ENCODE results near the gene ZSWIM1.
"Not testable (repeated sequence)": the region's sequence is repeated elsewhere in the genome, so short reads cannot be mapped to it uniquely, and the experiment has no call there.

Gene ZSWIM1

GRCh38 chr20:45892049-45892825, 11.2 kb downstream of the ZSWIM1 start:
- peaks cover 23% of the 10 kb centered on the region for H3K36me3 ChIP-seq (ENCODE audit: control insufficient read depth, insufficient read depth, low read length, severe bottlenecking)
- H3K27me3 ChIP-seq (replicated peaks; ENCODE audit: control insufficient read depth, insufficient read depth, low read length) = no peaks in the 10 kb centered on the region
- peak; percentile 45 for DNase-seq (ENCODE audit: low read depth)
- peaks cover 20% of the 10 kb centered on the region for H3K4me1 ChIP-seq (ENCODE audit: control insufficient read depth, insufficient read depth, low read length)
- H3K9me3 ChIP-seq (ENCODE audit: control insufficient read depth, low read length) = no peaks in the 10 kb centered on the region
- H3K4me3 ChIP-seq (ENCODE audit: low read length) = peak overlapping the region; percentile 82
- peak overlapping the region; percentile 83 for H3K9ac ChIP-seq (ENCODE audit: low read length)

- no peak for DNase-seq (ENCODE audit: low read depth)
- Histone ChIP-seq H3K4me3 (ENCODE audit: low read length) (no peak overlapping the region), H3K9ac (ENCODE audit: low read length) (peak overlapping the region; percentile 83), H3K36me3 (ENCODE audit: control insufficient read depth, insufficient read depth, low read length, severe bottlenecking) (peaks cover 30% of the 10 kb centered on the region), H3K4me1 (ENCODE audit: control insufficient read depth, insufficient read depth, low read length) (peaks cover 20% of the 10 kb centered on the region), H3K9me3 (ENCODE audit: control insufficient read depth, low read length) (no peaks in the 10 kb centered on the region), H3K27me3 (replicated peaks; ENCODE audit: control insufficient read depth, insufficient read depth, low read length) (no peaks in the 10 kb centered on the region)
These were observed 11.9 kb downstream of the ZSWIM1 start for GRCh38 chr20:45892828-45893500.

- H3K4me3 ChIP-seq (ENCODE audit: low read length) = no peak overlapping the region
- H3K9ac ChIP-seq (ENCODE audit: low read length) = no peak overlapping the region
- peaks cover 20% of the 10 kb centered on the region for H3K4me1 ChIP-seq (ENCODE audit: control insufficient read depth, insufficient read depth, low read length)
- H3K27me3 ChIP-seq (replicated peaks; ENCODE audit: control insufficient read depth, insufficient read depth, low read length) = no peaks in the 10 kb centered on the region
- no peak for DNase-seq (ENCODE audit: low read depth)
- no peaks in the 10 kb centered on the region for H3K9me3 ChIP-seq (ENCODE audit: control insufficient read depth, low read length)
- H3K36me3 ChIP-seq (ENCODE audit: control insufficient read depth, insufficient read depth, low read length, severe bottlenecking) = peaks cover 39% of the 10 kb centered on the region
These were observed 12.8 kb downstream of the ZSWIM1 start for GRCh38 chr20:45893831-45894230.

- Histone ChIP-seq H3K36me3 (ENCODE audit: control insufficient read depth, insufficient read depth, low read length, severe bottlenecking) (peaks cover 48% of the 10 kb centered on the region), H3K9ac (ENCODE audit: low read length) (no peak overlapping the region), H3K9me3 (ENCODE audit: control insufficient read depth, low read length) (no peaks in the 10 kb centered on the region), H3K4me1 (ENCODE audit: control insufficient read depth, insufficient read depth, low read length) (peaks cover 20% of the 10 kb centered on the region), H3K27me3 (replicated peaks; ENCODE audit: control insufficient read depth, insufficient read depth, low read length) (no peaks in the 10 kb centered on the region), H3K4me3 (ENCODE audit: low read length) (no peak overlapping the region)
- no peak for DNase-seq (ENCODE audit: low read depth)
These were observed 13.8 kb downstream of the ZSWIM1 start for GRCh38 chr20:45894797-45895196.

- no peak for DNase-seq (ENCODE audit: low read depth)
- H3K36me3 ChIP-seq (ENCODE audit: control insufficient read depth, insufficient read depth, low read length, severe bottlenecking) = peaks cover 65% of the 10 kb centered on the region
- peaks cover 10% of the 10 kb centered on the region for H3K4me1 ChIP-seq (ENCODE audit: control insufficient read depth, insufficient read depth, low read length)
- no peak overlapping the region for H3K4me3 ChIP-seq (ENCODE audit: low read length)
- H3K9me3 ChIP-seq (ENCODE audit: control insufficient read depth, low read length) = no peaks in the 10 kb centered on the region
- no peak overlapping the region for H3K9ac ChIP-seq (ENCODE audit: low read length)
- H3K27me3 ChIP-seq (replicated peaks; ENCODE audit: control insufficient read depth, insufficient read depth, low read length) = no peaks in the 10 kb centered on the region
These were observed 15.7 kb downstream of the ZSWIM1 start for GRCh38 chr20:45896641-45897161.

- no peaks in the 10 kb centered on the region for H3K9me3 ChIP-seq (ENCODE audit: control insufficient read depth, low read length)
- H3K4me3 ChIP-seq (ENCODE audit: low read length) = no peak overlapping the region
- peaks cover 71% of the 10 kb centered on the region for H3K36me3 ChIP-seq (ENCODE audit: control insufficient read depth, insufficient read depth, low read length, severe bottlenecking)
- no peak overlapping the region for H3K9ac ChIP-seq (ENCODE audit: low read length)
- no peaks in the 10 kb centered on the region for H3K27me3 ChIP-seq (replicated peaks; ENCODE audit: control insufficient read depth, insufficient read depth, low read length)
- no peak for DNase-seq (ENCODE audit: low read depth)
- peaks cover 4% of the 10 kb centered on the region for H3K4me1 ChIP-seq (ENCODE audit: control insufficient read depth, insufficient read depth, low read length)
These were observed 16.3 kb downstream of the ZSWIM1 start for GRCh38 chr20:45897289-45897688.

- no peaks in the 10 kb centered on the region for H3K27me3 ChIP-seq (replicated peaks; ENCODE audit: control insufficient read depth, insufficient read depth, low read length)
- DNase-seq (ENCODE audit: low read depth) = no peak
- peaks cover 72% of the 10 kb centered on the region for H3K36me3 ChIP-seq (ENCODE audit: control insufficient read depth, insufficient read depth, low read length, severe bottlenecking)
- H3K9ac ChIP-seq (ENCODE audit: low read length) = no peak overlapping the region
- no peak overlapping the region for H3K4me3 ChIP-seq (ENCODE audit: low read length)
- no peaks in the 10 kb centered on the region for H3K4me1 ChIP-seq (ENCODE audit: control insufficient read depth, insufficient read depth, low read length)
- no peaks in the 10 kb centered on the region for H3K9me3 ChIP-seq (ENCODE audit: control insufficient read depth, low read length)
These were observed 16.7 kb downstream of the ZSWIM1 start for GRCh38 chr20:45897692-45898091.

GRCh38 chr20:45898285-45898684, 17.3 kb downstream of the ZSWIM1 start:
- DNase-seq (ENCODE audit: low read depth) = no peak
- Histone ChIP-seq H3K9ac (ENCODE audit: low read length) (no peak overlapping the region), H3K4me1 (ENCODE audit: control insufficient read depth, insufficient read depth, low read length) (no peaks in the 10 kb centered on the region), H3K9me3 (ENCODE audit: control insufficient read depth, low read length) (no peaks in the 10 kb centered on the region), H3K4me3 (ENCODE audit: low read length) (no peak overlapping the region), H3K36me3 (ENCODE audit: control insufficient read depth, insufficient read depth, low read length, severe bottlenecking) (peaks cover 76% of the 10 kb centered on the region), H3K27me3 (replicated peaks; ENCODE audit: control insufficient read depth, insufficient read depth, low read length) (no peaks in the 10 kb centered on the region)

GRCh38 chr20:45899046-45899835, 18.2 kb downstream of the ZSWIM1 start:
- Histone ChIP-seq H3K27me3 (replicated peaks; ENCODE audit: control insufficient read depth, insufficient read depth, low read length) (no peaks in the 10 kb centered on the region), H3K36me3 (ENCODE audit: control insufficient read depth, insufficient read depth, low read length, severe bottlenecking) (peaks cover 79% of the 10 kb centered on the region), H3K4me1 (ENCODE audit: control insufficient read depth, insufficient read depth, low read length) (no peaks in the 10 kb centered on the region), H3K9me3 (ENCODE audit: control insufficient read depth, low read length) (no peaks in the 10 kb centered on the region), H3K4me3 (ENCODE audit: low read length) (no peak overlapping the region), H3K9ac (ENCODE audit: low read length) (no peak overlapping the region)
- no peak for DNase-seq (ENCODE audit: low read depth)

- peaks cover 96% of the 10 kb centered on the region for H3K36me3 ChIP-seq (ENCODE audit: control insufficient read depth, insufficient read depth, low read length, severe bottlenecking)
These were observed 20.3 kb downstream of the ZSWIM1 start for GRCh38 chr20:45901332-45901731.

GRCh38 chr20:45902199-45902701, 21.2 kb downstream of the ZSWIM1 start:
- no peaks in the 10 kb centered on the region for H3K9me3 ChIP-seq (ENCODE audit: control insufficient read depth, low read length)
- no peak overlapping the region for H3K9ac ChIP-seq (ENCODE audit: low read length)
- no peaks in the 10 kb centered on the region for H3K27me3 ChIP-seq (replicated peaks; ENCODE audit: control insufficient read depth, insufficient read depth, low read length)
- no peak overlapping the region for H3K4me3 ChIP-seq (ENCODE audit: low read length)
- H3K36me3 ChIP-seq (ENCODE audit: control insufficient read depth, insufficient read depth, low read length, severe bottlenecking) = peaks cover 92% of the 10 kb centered on the region
- H3K4me1 ChIP-seq (ENCODE audit: control insufficient read depth, insufficient read depth, low read length) = peaks cover 9% of the 10 kb centered on the region
- no peak for DNase-seq (ENCODE audit: low read depth)

More at GRCh38 chr20:45901332-45901731, 20.3 kb downstream of the ZSWIM1 start:
- not testable (repeated sequence) for H3K4me3 ChIP-seq (ENCODE audit: low read length); H3K9me3 ChIP-seq (ENCODE audit: control insufficient read depth, low read length); H3K9ac ChIP-seq (ENCODE audit: low read length); H3K27me3 ChIP-seq (replicated peaks; ENCODE audit: control insufficient read depth, insufficient read depth, low read length); DNase-seq (ENCODE audit: low read depth); H3K4me1 ChIP-seq (ENCODE audit: control insufficient read depth, insufficient read depth, low read length)
